NK-92 treated with Interleukin-12 subunit alpha and Interleukin-12 subunit beta, amount 100 ng/mL, for 24 hours (cell line): ENCODE data around the gene ECEL1.
"Not testable (repeated sequence)": the region's sequence is repeated elsewhere in the genome, so short reads cannot be mapped to it uniquely, and the experiment has no call there.

Experiments
- DNase-seq: peaks from one replicate; lab custom pipeline; 2025; lab: John Stamatoyannopoulos, UW

The ECEL1 gene, protein sequence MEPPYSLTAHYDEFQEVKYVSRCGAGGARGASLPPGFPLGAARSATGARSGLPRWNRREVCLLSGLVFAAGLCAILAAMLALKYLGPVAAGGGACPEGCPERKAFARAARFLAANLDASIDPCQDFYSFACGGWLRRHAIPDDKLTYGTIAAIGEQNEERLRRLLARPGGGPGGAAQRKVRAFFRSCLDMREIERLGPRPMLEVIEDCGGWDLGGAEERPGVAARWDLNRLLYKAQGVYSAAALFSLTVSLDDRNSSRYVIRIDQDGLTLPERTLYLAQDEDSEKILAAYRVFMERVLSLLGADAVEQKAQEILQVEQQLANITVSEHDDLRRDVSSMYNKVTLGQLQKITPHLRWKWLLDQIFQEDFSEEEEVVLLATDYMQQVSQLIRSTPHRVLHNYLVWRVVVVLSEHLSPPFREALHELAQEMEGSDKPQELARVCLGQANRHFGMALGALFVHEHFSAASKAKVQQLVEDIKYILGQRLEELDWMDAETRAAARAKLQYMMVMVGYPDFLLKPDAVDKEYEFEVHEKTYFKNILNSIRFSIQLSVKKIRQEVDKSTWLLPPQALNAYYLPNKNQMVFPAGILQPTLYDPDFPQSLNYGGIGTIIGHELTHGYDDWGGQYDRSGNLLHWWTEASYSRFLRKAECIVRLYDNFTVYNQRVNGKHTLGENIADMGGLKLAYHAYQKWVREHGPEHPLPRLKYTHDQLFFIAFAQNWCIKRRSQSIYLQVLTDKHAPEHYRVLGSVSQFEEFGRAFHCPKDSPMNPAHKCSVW

DNA sequence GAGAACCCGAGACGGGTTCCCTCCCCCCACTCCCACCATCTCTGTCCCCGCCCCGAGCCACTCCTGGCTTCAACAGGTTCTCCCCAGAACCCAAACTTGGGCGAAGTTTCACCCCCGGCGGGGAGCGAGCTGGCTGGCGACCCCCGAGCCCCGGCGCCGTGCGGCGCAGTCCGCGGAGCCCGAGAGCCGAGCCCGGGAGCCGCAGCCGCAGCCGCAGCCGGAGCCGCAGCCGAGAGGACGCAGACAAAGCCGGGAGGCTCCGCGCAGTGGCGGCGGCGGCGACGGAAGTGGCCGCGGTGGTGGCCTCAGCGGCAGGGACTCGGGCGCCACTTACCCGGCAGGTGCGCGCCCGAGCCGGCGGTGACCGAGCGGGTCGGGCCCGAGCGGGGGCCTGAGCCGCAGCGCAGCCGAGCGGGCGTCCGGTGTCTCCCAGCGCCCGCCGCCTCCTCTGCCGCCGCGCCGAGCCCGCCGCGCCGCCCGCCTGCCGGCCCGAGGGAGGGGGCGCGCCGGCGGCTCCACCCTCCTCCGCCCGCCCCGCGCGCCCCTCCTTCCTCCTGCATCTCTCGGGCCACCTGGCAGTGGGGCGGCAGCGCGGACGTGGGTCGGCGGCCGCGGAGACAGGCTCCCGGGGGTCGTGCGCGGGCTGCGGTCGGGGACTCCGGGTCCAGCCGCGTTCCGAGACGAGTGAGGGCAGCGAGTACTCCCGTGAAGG lies at the start of gene ECEL1:
TSS of gene ECEL1 (minus strand) at position 450 of the 712 bp plus-strand sequence. CDS start 1,181 bp downstream, outside the sequence.
- no peak for DNase-seq

DNA sequence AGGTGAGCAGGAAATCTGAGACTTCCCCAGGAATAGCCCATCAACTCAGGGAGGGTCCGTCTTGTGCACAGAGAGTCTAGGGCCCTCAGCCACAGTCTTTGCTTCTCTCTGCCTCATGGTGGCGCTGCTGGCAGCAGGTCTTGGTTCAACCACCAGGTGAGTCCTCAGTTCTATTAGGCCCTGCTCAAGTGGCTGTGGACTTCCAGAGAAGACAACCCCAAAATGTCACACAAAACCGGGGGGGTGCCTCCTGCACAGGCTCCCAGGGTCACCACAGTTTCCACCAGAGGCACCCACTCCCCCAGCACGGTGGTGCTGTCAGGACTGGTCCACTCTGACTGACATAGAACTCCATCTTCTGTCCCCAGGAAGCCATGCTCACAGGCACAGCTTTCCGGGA lies 49.4 kb upstream of the ECEL1 start:
- no peak for DNase-seq

DNA sequence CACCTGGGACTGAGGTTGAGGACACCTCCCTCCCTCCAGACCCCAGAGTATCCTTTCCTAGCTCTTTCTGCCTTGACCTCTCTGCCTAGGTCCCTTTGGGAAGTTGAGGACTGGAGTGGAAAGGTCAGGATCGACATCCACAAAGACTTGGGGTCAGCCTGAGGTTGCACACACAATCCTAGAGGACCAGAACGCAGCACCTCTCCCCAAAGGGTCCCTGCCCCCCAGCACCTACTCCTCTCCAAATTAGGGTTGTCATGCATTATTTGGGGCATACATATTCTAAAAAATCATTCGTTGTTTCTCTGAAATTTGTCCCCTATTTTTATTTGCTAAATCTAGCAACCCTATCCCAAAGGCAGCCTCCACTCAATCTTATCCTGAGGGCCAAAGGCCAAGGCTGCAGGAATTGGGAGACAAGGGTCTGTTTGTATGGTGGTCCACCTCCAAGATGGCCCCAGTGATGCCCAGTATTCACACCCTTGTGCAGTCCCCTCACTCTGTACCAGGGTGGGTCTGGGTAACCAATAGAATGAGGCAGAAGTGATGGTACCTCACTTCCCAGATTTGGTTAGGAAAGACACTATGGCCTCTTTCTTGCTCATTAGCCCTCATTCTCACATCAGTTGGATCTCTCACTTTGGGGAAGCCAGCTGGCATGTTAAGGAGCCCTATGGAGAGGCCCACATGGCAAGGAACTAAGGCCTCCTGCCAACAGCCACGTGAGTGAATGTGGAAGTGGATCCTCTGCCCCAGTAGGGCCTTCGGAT lies 48.3 kb upstream of the ECEL1 start:
- DNase-seq = no peak

DNA sequence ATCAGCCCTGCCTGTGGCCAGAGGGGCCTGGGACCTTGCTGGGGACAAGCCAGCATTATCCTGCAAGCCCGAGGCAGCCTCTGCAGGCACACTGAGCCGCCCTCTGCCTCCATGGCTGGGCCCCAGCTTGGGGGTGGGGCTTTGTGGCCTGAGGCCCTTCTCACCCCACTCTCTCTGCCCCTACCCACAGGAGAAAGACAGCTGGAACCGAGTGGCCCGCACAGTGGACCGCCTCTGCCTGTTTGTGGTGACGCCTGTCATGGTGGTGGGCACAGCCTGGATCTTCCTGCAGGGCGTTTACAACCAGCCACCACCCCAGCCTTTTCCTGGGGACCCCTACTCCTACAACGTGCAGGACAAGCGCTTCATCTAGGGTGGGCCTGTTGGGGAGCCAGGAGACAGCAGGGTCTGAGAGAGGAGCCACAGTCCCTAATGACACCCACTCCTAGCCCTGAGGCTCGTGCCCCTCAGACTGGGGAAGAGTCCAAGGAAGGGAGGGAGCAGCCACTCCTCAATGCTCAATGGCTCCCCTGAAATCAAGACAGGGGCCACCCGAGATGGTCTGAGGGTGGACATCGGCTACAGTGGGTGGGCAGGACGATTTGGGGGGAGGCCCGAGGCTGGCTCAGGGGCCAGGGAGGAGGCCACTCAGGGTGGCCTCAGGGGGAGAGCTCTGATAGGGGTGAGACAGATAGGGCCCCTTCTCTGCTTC lies 47.5 kb upstream of the ECEL1 start:
- DNase-seq = no peak

DNA sequence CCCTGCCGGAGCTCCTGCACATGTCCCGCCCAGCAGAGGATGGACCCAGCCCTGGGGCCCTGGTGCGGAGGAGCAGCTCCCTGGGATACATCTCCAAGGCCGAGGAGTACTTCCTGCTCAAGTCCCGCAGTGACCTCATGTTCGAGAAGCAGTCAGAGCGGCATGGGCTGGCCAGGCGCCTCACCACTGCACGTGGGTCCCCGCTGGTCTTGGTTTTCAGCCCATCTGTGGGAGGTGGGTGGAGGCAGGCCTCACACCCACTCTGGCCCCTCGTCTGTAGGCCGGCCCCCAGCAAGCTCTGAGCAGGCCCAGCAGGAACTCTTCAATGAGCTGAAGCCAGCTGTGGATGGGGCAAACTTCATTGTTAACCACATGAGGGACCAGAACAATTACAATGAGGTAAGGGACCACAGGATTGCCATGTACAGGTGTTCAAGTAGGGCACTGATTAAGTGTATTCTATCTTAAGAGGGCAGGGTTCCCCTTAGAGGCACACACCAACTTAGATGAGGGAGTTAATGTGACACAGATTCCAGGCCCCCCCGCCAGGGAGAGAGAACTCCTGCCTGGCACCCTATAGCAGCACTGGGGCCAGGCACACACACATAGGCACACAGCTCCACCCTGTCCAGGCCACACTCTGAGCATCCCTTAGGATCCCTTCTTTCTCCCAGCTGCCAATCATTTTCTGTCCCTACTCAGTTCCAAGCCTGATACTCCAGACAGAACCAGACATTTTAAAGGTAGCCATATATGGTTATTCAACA lies 46.5 kb upstream of the ECEL1 start:
- DNase-seq = no peak

DNA sequence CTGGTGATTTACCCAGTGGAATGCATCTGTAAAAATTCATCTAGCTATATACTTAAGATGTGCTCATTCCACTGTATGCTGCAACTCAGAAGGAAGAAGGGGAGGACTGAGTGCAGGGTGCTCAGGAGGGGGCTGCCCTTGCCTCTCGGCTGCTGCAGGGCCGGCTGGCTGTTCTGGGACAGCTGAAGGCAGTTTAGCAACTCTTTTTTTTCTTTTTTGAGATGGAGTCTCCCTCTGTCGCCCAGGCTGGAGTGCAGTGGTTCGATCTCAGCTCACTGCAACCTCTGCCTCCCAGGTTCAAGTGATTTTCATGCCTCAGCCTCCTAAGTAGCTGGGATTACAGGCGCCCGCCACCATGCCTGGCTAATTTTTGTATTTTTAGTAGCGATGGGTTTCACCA lies 45.2 kb upstream of the ECEL1 start:
- not testable (repeated sequence) for DNase-seq

DNA sequence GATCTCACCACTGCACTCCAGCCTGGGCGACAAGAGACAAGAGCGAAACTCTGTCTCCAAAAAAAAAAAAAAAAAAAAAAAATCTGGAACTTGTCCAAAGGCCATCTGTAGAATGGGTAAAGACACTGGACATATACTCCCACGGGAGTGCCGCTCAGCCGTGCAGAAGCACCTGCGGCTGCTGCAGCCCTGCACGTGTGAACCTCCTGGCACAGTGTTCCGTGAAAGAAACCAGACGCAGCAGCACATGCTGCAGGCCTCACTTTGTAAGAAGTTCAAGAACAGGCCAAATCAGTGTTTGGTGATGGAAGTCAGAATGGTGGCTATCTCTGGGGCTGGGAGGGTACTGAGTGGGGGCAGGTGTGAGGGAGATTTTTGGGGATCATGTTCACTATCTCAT lies 44.8 kb upstream of the ECEL1 start:
- no peak for DNase-seq

DNA sequence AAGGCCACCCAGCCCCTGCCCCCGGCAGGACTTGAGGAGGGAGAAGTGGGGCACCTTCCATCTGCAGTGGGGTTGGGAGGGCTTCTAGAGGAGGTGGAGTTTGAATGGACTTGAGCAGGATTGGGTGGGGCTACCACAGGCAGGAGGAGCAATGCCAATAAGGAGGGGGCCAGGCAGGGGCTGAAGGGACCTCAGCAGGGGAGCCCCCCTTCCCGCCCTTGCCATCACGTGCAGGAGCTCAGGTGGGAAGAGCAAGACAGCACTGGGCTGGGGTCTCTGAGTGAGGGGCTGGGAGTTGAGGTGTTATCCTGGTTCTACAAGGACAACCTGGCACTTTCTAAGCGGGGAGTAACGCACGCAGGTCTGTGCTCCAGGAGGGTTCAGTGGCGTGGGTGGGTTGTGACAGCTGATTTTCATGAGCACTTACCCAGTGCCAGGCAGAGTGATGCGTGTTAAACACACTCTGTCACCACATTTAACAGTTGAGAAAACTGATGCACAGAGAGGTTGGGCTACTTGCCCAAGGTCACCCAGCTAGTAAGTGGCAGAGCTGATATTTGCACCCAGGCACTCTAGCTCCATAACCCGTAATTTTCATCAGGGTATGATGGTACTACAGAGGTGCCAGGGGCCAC lies 43.1 kb upstream of the ECEL1 start:
- DNase-seq = no peak

DNA sequence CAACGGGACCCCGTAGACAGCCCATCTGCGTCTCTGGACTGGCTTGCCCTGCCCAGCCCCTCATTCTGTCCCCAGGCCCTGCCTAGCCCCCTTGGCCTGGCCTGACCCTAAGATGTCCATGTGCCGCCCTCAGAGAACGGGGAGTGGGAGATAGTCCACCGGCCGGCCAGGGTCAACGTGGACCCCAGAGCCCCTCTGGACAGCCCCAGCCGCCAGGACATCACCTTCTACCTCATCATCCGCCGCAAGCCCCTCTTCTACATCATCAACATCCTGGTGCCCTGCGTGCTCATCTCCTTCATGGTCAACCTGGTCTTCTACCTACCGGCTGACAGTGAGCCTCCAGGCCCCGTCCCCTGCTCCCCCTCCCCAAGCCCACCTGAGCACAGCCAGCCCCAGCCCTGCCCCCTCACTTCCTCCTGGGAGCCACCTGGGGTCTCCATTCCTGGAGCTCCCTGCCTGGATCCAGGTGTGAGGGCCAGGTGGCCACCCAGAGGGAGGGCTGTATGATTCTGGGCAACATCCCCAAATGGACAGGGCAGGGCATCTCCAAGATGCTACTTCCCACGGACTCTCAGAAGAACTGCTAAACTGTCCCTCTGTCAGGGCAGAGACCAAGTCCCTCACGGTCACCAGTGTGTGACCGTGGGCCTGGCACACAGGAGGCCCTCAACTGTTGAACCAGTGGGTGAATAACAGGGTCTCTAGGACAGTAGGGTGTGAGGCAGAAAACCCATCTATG lies 42.3 kb upstream of the ECEL1 start:
- DNase-seq = no peak

DNA sequence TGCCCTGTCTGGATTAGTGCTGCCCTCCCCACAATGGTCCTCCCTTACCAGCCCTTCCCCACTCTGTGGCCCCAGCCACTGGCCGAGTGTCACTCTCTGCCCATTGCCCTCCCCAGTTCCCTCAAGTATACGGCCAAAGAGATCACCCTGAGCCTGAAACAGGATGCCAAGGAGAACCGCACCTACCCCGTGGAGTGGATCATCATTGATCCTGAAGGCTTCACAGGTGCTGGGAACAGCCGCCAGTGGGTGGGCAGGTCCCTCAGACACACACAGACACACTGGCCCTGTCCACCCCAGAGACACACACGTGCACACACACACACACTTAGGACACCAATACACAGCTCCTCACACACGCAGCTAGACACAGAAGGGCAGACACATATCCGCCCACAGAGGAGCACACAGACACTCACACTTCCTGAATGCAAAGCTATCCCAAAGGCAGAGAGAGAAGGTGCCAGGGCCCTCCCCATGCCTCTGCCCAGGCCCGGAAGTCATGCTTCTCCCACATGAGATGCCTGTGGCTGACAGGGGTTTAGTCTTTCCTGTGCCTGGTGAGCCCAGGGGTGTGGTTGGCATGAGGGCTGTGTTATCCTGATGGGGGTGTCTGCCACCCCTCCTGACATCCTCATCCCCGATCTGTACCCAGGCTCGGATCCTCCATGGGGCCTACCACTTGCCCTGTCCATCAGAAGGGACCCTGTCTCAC lies 41.3 kb upstream of the ECEL1 start:
- no peak for DNase-seq

DNA sequence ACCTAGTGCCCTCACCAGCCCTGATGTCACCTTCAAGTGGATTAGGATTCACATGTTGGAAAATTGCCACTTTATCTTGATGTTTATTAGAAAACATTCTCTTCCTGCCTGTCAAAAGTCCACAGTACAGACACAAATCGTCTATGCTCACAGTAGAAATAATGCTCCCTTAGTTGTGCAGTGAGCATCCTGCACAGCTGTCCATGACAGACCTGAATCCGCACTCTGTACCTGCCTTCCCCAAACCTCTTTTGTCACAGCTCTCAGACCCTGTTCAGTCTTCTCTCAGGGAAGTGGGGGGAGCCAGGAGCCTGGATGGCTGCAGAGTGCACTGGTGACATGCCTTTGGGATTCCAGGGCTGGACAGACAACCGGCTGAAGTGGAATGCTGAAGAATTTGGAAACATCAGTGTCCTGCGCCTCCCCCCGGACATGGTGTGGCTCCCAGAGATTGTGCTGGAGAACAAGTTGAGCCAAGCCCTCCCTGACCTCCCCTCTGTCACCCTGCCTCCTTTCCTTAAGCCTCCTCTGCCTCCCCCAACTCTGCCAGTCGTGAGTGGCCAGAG lies 40.4 kb upstream of the ECEL1 start:
- DNase-seq = no peak

DNA sequence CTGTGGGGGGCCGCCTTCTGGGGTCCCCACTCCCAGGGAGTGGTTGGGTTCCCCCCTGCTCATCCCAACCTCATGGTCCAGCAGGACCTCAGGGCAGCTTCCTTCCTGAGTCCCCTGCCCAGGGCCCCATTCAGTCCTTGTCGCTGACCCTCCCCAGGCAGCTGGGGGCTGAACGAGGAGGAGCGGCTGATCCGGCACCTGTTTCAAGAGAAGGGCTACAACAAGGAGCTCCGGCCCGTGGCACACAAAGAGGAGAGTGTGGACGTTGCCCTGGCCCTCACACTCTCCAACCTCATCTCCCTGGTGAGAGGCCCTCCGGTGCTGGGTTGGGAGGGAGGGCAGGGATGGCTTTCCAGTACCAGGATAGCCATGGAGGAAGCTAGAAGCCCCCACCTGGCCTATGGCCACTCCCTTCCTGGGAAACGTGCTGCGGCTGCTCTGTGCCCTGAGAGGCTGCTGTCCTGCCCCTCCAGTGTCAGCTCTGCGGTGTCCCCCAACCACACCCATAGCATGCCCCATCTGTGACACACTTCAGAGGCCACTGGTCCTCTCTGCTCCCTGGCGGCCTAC lies 38.8 kb upstream of the ECEL1 start:
- DNase-seq = no peak

DNA sequence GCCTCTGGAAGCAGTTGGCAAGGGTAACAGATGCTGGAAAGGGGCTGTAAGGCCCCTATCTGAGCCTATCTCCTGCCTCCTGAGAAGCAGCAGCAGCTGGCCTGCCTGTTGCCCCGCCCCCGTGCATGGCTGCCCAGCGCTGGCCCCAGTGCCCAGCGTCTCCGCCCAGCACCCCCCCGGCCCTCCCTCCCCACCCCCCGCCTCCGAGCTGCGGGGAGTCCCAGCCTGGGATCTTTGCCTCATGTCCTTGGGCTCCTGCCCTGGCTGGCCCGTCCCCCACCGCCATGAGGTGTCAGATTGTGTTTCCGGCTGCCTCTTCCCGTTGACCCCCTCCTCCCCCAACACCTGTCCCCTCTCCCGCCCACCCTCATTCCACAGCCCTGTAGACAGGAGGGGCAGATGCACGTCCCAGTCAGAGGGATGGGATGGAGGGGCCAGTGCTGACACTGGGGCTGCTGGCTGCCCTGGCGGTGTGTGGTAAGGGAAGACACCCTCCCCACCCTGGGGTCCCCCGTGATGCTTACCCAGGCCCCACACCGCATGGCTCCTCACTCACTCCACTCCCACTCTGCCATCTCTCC lies 38.2 kb upstream of the ECEL1 start, which contains the start of gene CHRND:
TSS of gene CHRND (plus strand) at position 370 of the 581 bp plus-strand sequence. CDS start at position 426, 56 bp downstream.
- no peak for DNase-seq

DNA sequence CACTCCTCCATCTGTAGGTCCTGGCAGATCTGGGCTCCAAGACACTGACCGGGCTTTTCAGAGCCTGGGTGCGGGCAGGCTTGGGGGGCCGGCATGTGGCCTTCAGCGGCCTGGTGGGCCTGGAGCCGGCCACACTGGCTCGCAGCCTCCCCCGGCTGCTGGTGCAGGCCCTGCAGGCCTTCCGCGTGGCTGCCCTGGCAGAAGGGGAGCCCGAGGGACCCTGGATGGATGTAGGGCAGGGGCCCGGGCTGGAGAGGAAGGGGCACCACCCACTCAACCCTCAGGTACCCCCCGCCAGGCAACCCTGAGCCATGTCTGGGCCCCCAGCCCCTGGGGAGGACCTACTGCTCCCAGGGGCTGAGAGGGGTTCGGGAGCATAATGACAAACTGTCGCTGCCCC lies 37.6 kb upstream of the ECEL1 start:
- no peak for DNase-seq

DNA sequence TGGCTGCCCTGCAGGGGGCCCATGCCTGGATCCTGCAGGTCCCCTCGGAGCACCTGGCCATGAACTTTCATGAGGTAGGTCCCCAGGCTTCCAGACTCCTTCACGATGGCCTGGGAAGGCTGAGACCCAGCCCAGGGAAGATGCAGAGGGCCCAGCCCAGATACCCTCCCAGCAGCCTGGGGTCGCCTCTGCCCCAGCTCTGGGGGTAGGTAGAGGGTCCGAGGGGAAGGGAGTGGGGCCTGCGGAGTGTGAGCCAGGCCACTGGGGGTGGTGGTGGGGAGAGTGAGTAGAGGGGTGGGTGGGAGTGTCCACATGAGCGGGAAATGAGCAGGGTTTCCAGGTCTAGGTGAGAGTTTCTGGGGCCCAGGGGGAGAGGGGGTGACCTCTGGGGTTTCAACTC lies 37.1 kb upstream of the ECEL1 start:
- DNase-seq = no peak

DNA sequence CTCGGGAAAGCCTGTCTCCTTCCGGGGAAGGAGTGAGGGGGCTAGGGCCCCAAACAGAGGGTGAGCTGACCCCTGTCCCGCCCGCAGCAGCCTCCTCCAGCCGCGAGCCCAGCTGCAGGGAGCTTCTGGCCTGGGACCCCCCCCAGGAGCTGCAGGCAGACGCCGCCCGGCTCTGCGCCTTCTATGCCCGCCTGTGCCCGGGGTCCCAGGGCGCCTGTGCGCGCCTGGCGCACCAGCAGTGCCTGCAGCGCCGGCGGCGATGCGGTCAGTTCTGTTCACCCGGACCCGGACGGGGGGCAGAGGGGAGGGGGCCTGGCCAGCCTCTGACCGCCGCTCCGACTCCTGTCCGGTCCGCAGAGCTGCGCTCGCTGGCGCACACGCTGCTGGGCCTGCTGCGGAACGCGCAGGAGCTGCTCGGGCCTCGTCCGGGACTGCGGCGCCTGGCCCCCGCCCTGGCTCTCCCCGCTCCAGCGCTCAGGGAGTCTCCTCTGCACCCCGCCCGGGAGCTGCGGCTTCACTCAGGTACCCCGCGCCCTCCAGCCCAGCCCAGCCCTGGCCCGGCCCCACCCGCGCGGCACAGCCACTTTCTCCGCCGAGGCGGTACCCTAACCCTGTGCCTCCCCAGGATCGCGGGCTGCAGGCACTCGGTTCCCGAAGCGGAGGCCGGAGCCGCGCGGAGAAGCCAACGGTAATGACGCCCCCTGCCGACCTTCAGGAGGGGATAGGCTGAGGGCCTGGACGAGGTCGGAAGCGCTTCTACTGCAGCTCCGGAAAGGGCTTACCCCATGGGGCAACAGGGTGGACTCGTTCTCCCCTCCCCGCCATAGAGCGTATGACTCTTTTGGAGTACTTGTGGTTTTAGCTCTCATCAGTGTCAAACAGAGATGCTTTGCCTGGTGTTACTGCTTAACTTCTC lies 36.3 kb upstream of the ECEL1 start:
- no peak for DNase-seq

DNA sequence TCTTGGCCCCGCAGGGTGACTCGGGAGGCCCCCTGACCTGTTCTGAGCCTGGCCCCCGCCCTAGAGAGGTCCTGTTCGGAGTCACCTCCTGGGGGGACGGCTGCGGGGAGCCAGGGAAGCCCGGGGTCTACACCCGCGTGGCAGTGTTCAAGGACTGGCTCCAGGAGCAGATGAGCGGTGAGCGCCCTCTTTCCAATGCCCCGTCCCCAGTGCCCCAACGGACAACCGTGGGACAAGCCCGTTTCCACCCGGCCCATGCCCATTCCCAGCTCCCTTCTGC lies 35.7 kb upstream of the ECEL1 start:
- DNase-seq = no peak
